Measurements from ENCODE around the gene GRID1.

The GRID1 gene

GRCh38 chr10:86336341-86336740 is 30.3 kb downstream of the GRID1 start:
- ATAC-seq (ENCODE audit: low read depth), result no peak

GRCh38 chr10:86335831-86336230 is 30.8 kb downstream of the GRID1 start:
- Mint-ChIP-seq H3K4me3 (no peak overlapping the region), H3K9me3 (no peaks in the 10 kb centered on the region), H3K27ac (no peak overlapping the region), H3K27me3 (peaks cover 16% of the 10 kb centered on the region), H3K36me3 (no peaks in the 10 kb centered on the region), H3K4me1 (no peaks in the 10 kb centered on the region)
- ATAC-seq (ENCODE audit: low read depth) (no peak), DNase-seq (ENCODE audit: low spot score in 2 of 2) (no peak)

More at GRCh38 chr10:86336341-86336740, 30.3 kb downstream of the GRID1 start:
- no peak for DNase-seq (ENCODE audit: low spot score in 2 of 2)
- Mint-ChIP-seq H3K4me3 (no peak overlapping the region), H3K4me1 (no peaks in the 10 kb centered on the region), H3K27me3 (peaks cover 16% of the 10 kb centered on the region), H3K36me3 (no peaks in the 10 kb centered on the region), H3K27ac (no peak overlapping the region), H3K9me3 (no peaks in the 10 kb centered on the region)

GRCh38 chr10:86335257-86335656 is 31.3 kb downstream of the GRID1 start:
- Mint-ChIP-seq H3K36me3 (no peaks in the 10 kb centered on the region), H3K27ac (no peak overlapping the region), H3K9me3 (no peaks in the 10 kb centered on the region), H3K27me3 (peaks cover 16% of the 10 kb centered on the region), H3K4me3 (no peak overlapping the region), H3K4me1 (no peaks in the 10 kb centered on the region)
- ATAC-seq (ENCODE audit: low read depth), result no peak
- DNase-seq (ENCODE audit: low spot score in 2 of 2), result no peak

GRCh38 chr10:86334488-86335085 is 32.0 kb downstream of the GRID1 start:
- ATAC-seq (ENCODE audit: low read depth) (no peak), DNase-seq (ENCODE audit: low spot score in 2 of 2) (no peak)
- H3K27ac Mint-ChIP-seq, result no peak overlapping the region
- H3K36me3 Mint-ChIP-seq, result no peaks in the 10 kb centered on the region
- no peak overlapping the region for H3K4me3 Mint-ChIP-seq
- no peaks in the 10 kb centered on the region for H3K4me1 Mint-ChIP-seq
- no peaks in the 10 kb centered on the region for H3K9me3 Mint-ChIP-seq
- peaks cover 12% of the 10 kb centered on the region for H3K27me3 Mint-ChIP-seq

GRCh38 chr10:86333826-86334487 is 32.6 kb downstream of the GRID1 start:
- DNase-seq (ENCODE audit: low spot score in 2 of 2), result no peak
- Mint-ChIP-seq H3K9me3 (no peaks in the 10 kb centered on the region), H3K4me1 (no peaks in the 10 kb centered on the region), H3K27ac (no peak overlapping the region), H3K36me3 (no peaks in the 10 kb centered on the region), H3K27me3 (peaks cover 12% of the 10 kb centered on the region), H3K4me3 (no peak overlapping the region)
- ATAC-seq (ENCODE audit: low read depth), result no peak

GRCh38 chr10:86331861-86332260 is 34.7 kb downstream of the GRID1 start:
- no peak overlapping the region for H3K27ac Mint-ChIP-seq
- H3K36me3 Mint-ChIP-seq, result no peaks in the 10 kb centered on the region
- peaks cover 3% of the 10 kb centered on the region for H3K9me3 Mint-ChIP-seq
- ATAC-seq (ENCODE audit: low read depth) (no peak), DNase-seq (ENCODE audit: low spot score in 2 of 2) (no peak)
- H3K27me3 Mint-ChIP-seq, result peaks cover 11% of the 10 kb centered on the region
- no peak overlapping the region for H3K4me3 Mint-ChIP-seq
- H3K4me1 Mint-ChIP-seq, result no peaks in the 10 kb centered on the region

GRCh38 chr10:86330778-86331763 is 35.5 kb downstream of the GRID1 start:
- H3K4me1 Mint-ChIP-seq, result no peaks in the 10 kb centered on the region
- ATAC-seq (ENCODE audit: low read depth) (no peak), DNase-seq (ENCODE audit: low spot score in 2 of 2) (no peak)
- H3K36me3 Mint-ChIP-seq, result no peaks in the 10 kb centered on the region
- no peak overlapping the region for H3K27ac Mint-ChIP-seq
- H3K27me3 Mint-ChIP-seq, result peaks cover 11% of the 10 kb centered on the region
- peaks cover 3% of the 10 kb centered on the region for H3K9me3 Mint-ChIP-seq
- no peak overlapping the region for H3K4me3 Mint-ChIP-seq

- ATAC-seq (ENCODE audit: low read depth) (no peak), DNase-seq (ENCODE audit: low spot score in 2 of 2) (no peak)
- Mint-ChIP-seq H3K4me1 (no peaks in the 10 kb centered on the region), H3K27ac (no peak overlapping the region), H3K27me3 (peaks cover 11% of the 10 kb centered on the region), H3K4me3 (no peak overlapping the region), H3K36me3 (no peaks in the 10 kb centered on the region), H3K9me3 (peaks cover 3% of the 10 kb centered on the region)
Measured at GRCh38 chr10:86329896-86330680, 36.5 kb downstream of the GRID1 start.

- Mint-ChIP-seq H3K4me1 (no peaks in the 10 kb centered on the region), H3K27ac (no peak overlapping the region), H3K36me3 (no peaks in the 10 kb centered on the region), H3K27me3 (peaks cover 11% of the 10 kb centered on the region), H3K9me3 (peaks cover 3% of the 10 kb centered on the region), H3K4me3 (no peak overlapping the region)
- no peak for ATAC-seq (ENCODE audit: low read depth)
- no peak for DNase-seq (ENCODE audit: low spot score in 2 of 2)
Measured at GRCh38 chr10:86329093-86329710, 37.4 kb downstream of the GRID1 start.

- H3K27ac Mint-ChIP-seq, result no peak overlapping the region
- no peaks in the 10 kb centered on the region for H3K36me3 Mint-ChIP-seq
- H3K4me3 Mint-ChIP-seq, result no peak overlapping the region
- DNase-seq (ENCODE audit: low spot score in 2 of 2) (no peak), ATAC-seq (ENCODE audit: low read depth) (no peak)
- peaks cover 3% of the 10 kb centered on the region for H3K9me3 Mint-ChIP-seq
- H3K4me1 Mint-ChIP-seq, result no peaks in the 10 kb centered on the region
- peaks cover 11% of the 10 kb centered on the region for H3K27me3 Mint-ChIP-seq
Measured at GRCh38 chr10:86327954-86328725, 38.5 kb downstream of the GRID1 start.

- DNase-seq (ENCODE audit: low spot score in 2 of 2) (no peak), ATAC-seq (ENCODE audit: low read depth) (no peak)
- no peaks in the 10 kb centered on the region for H3K4me1 Mint-ChIP-seq
- H3K27me3 Mint-ChIP-seq, result peaks cover 7% of the 10 kb centered on the region
- no peaks in the 10 kb centered on the region for H3K36me3 Mint-ChIP-seq
- peaks cover 3% of the 10 kb centered on the region for H3K9me3 Mint-ChIP-seq
- H3K27ac Mint-ChIP-seq, result no peak overlapping the region
- no peak overlapping the region for H3K4me3 Mint-ChIP-seq
Measured at GRCh38 chr10:86325158-86325557, 41.4 kb downstream of the GRID1 start.

GRCh38 chr10:86321568-86321967 is 45.0 kb downstream of the GRID1 start:
- DNase-seq (ENCODE audit: low spot score in 2 of 2), result no peak
- Mint-ChIP-seq H3K4me3 (no peak overlapping the region), H3K27ac (no peak overlapping the region), H3K36me3 (no peaks in the 10 kb centered on the region), H3K9me3 (no peaks in the 10 kb centered on the region), H3K4me1 (no peaks in the 10 kb centered on the region), H3K27me3 (peaks cover 12% of the 10 kb centered on the region)
- ATAC-seq (ENCODE audit: low read depth), result no peak

GRCh38 chr10:86319676-86320075 is 46.9 kb downstream of the GRID1 start:
- Mint-ChIP-seq H3K27ac (no peak overlapping the region), H3K4me3 (no peak overlapping the region), H3K27me3 (peaks cover 20% of the 10 kb centered on the region), H3K36me3 (no peaks in the 10 kb centered on the region), H3K9me3 (no peaks in the 10 kb centered on the region), H3K4me1 (no peaks in the 10 kb centered on the region)
- ATAC-seq (ENCODE audit: low read depth) (no peak), DNase-seq (ENCODE audit: low spot score in 2 of 2) (no peak)
